OCI-LY3 (cell line): Measurements from ENCODE around the gene RRAGB.

Experiments used
- H2AFZ ChIP-seq: fragments of 200-600, 300-600 bp; shearing (Covaris generic); 2 replicates; pipeline ENCODE4 v1.6.0; 2014; ENCODE audit warnings: antibody characterized with exemption, low read depth, low read length
- H3K27ac ChIP-seq: fragments of 200-600, 300-600 bp; sonication (generic); 2 replicates; pipeline ENCODE4 v1.5.1; 2014; ENCODE audit warnings: mild to moderate bottlenecking, low read length, moderate library complexity, mixed read lengths
- H3K27me3 ChIP-seq: fragments of 200-600, 300-600 bp; sonication (generic); 2 replicates; pipeline ENCODE4 v1.6.1; 2014; ENCODE audit warnings: low read depth, low read length, mixed read lengths
- H3K36me3 ChIP-seq: fragments of 200-600, 300-600 bp; sonication (generic); replicated peaks from 2 replicates; pipeline ENCODE3; 2014; ENCODE audit warnings: low read depth, low read length, mixed read lengths
- H3K4me1 ChIP-seq: fragments of 300-600, 200-600 bp; sonication (generic); 2 replicates; pipeline ENCODE4 v1.6.1; 2014; ENCODE audit warnings: low read length, mixed read lengths
- H3K4me2 ChIP-seq: fragments of 200-600, 300-600 bp; sonication (generic); 2 replicates; pipeline ENCODE4 v1.6.1; 2014; ENCODE audit warnings: low read length, mixed read lengths
- H3K4me3 ChIP-seq: fragments of 300-600, 200-600 bp; sonication (generic); 2 replicates; pipeline ENCODE4 v1.5.1; 2014; ENCODE audit warnings: antibody characterized with exemption, mild to moderate bottlenecking, low read length, moderate library complexity
- H3K79me2 ChIP-seq: fragments of 300-600, 200-600 bp; shearing (Covaris generic); 2 replicates; pipeline ENCODE4 v1.6.1; 2014; ENCODE audit warnings: mild to moderate bottlenecking, low read length, mixed read lengths
- H3K9ac ChIP-seq: fragments of 300-600, 200-600 bp; shearing (Covaris generic); 2 replicates; pipeline ENCODE4 v1.6.0; 2014; ENCODE audit warnings: mild to moderate bottlenecking, low read length, moderate library complexity
- H3K9me3 ChIP-seq: fragments of 200-600, 300-600 bp; shearing (Covaris generic); 2 replicates; pipeline ENCODE4 v1.6.1; 2014; ENCODE audit warnings: low read length, mixed read lengths; ENCODE audit not compliant: insufficient read depth
- H4K20me1 ChIP-seq: fragments of 200-600, 300-600 bp; sonication (generic); 2 replicates; pipeline ENCODE4 v1.6.1; 2016; ENCODE audit warnings: low read length, mixed read lengths; ENCODE audit not compliant: insufficient read depth
- CTCF ChIP-seq: fragments of 200-600, 300-600 bp; sonication (generic); IDR thresholded peaks from 2 replicates; pipeline ENCODE4 v1.5.1; 2014; ENCODE audit warnings: antibody characterized with exemption, low read length, low read depth
- EZH2phosphoT487 ChIP-seq: fragments of 200-600 bp; shearing (Covaris generic); IDR thresholded peaks from 2 replicates; pipeline ENCODE4 v1.6.1; 2018; ENCODE audit warnings: antibody characterized with exemption, mixed run types, low read depth

RRAGB gene

GRCh38 chrX:55750256-55750655, 32.7 kb downstream of the RRAGB start:
- Histone ChIP-seq H2AFZ (no peak overlapping the region), H3K27me3 (no peaks in the 10 kb centered on the region), H3K4me2 (no peak overlapping the region), H3K79me2 (no peaks in the 10 kb centered on the region), H4K20me1 (no peaks in the 10 kb centered on the region), H3K9me3 (no peaks in the 10 kb centered on the region), H3K4me3 (no peak overlapping the region), H3K4me1 (peaks cover 17% of the 10 kb centered on the region), H3K27ac (no peak overlapping the region), H3K36me3 (peaks cover 19% of the 10 kb centered on the region), H3K9ac (no peak overlapping the region)
- TF ChIP-seq EZH2phosphoT487 (no peak), CTCF (no peak)

- H3K27ac ChIP-seq = peak overlapping the region; percentile 70
- H3K27me3 ChIP-seq = no peaks in the 10 kb centered on the region
- H3K9me3 ChIP-seq = no peaks in the 10 kb centered on the region
- H3K79me2 ChIP-seq = no peaks in the 10 kb centered on the region
- H3K4me2 ChIP-seq = peak overlapping the region; percentile 45
- H3K36me3 ChIP-seq = peaks cover 38% of the 10 kb centered on the region
- no peak overlapping the region for H2AFZ ChIP-seq
- H4K20me1 ChIP-seq = no peaks in the 10 kb centered on the region
- TF ChIP-seq EZH2phosphoT487 = no peak
- TF ChIP-seq CTCF = no peak
- peaks cover 22% of the 10 kb centered on the region for H3K4me1 ChIP-seq
- H3K9ac ChIP-seq = peak overlapping the region; percentile 8; the same call in 1 of the 2 replicates
- peak overlapping the region; percentile 45 for H3K4me3 ChIP-seq
Measured at GRCh38 chrX:55754861-55755294, 37.3 kb downstream of the RRAGB start.

- Histone ChIP-seq H4K20me1 (no peaks in the 10 kb centered on the region), H3K79me2 (no peaks in the 10 kb centered on the region), H3K9me3 (no peaks in the 10 kb centered on the region), H3K4me3 (no peak overlapping the region), H2AFZ (no peak overlapping the region), H3K4me1 (peaks cover 22% of the 10 kb centered on the region), H3K27ac (no peak overlapping the region), H3K27me3 (no peaks in the 10 kb centered on the region), H3K9ac (no peak overlapping the region), H3K36me3 (peaks cover 28% of the 10 kb centered on the region), H3K4me2 (no peak overlapping the region)
- TF ChIP-seq CTCF (no peak), EZH2phosphoT487 (no peak)
Measured at GRCh38 chrX:55758033-55758432, 40.5 kb downstream of the RRAGB start.

- Histone ChIP-seq H3K9ac (no peak overlapping the region), H3K9me3 (no peaks in the 10 kb centered on the region), H3K4me3 (no peak overlapping the region), H4K20me1 (no peaks in the 10 kb centered on the region), H3K27me3 (no peaks in the 10 kb centered on the region), H3K4me2 (no peak overlapping the region), H3K27ac (no peak overlapping the region), H3K36me3 (peaks cover 25% of the 10 kb centered on the region), H2AFZ (no peak overlapping the region), H3K4me1 (peaks cover 13% of the 10 kb centered on the region), H3K79me2 (no peaks in the 10 kb centered on the region)
- TF ChIP-seq EZH2phosphoT487 (no peak), CTCF (no peak)
Measured at GRCh38 chrX:55759478-55759877, 41.9 kb downstream of the RRAGB start.
